Vagina (tissue), 2 donors: ENCODE measurements around the gene TMEM212.

Experiments used
- POLR2A ChIP-seq, 2 donors: fragments of 450-650 bp; IDR thresholded peaks; one replicate each; pipeline ENCODE4 v1.6.1; 2017; ENCODE audit warnings: antibody characterized with exemption in 2 of 2, mild to moderate bottlenecking in 2 of 2, moderate library complexity in 2 of 2
- POLR2AphosphoS5 ChIP-seq, 2 donors: sonication (generic); formaldehyde crosslinking; IDR thresholded peaks; one replicate each; pipeline ENCODE4 v1.9.0; 2017; ENCODE audit warnings: antibody characterized with exemption in 2 of 2, mild to moderate bottlenecking in 2 of 2, low read depth in 1 of 2; ENCODE audit not compliant: insufficient read depth in 1 of 2
- TF ChIP-seq, protein P1 (sequence below), 3 experiments: fragments of 450-650 bp in 2 of 3; fragments of 200-600 bp in 1 of 3; sonication (generic) in 1 of 3; IDR thresholded peaks; one replicate each; pipeline ENCODE4 v1.5.1; 2017 to 2019; ENCODE audit warnings: antibody characterized with exemption in 3 of 3, mild to moderate bottlenecking in 2 of 3, moderate library complexity in 2 of 3

DNA sequence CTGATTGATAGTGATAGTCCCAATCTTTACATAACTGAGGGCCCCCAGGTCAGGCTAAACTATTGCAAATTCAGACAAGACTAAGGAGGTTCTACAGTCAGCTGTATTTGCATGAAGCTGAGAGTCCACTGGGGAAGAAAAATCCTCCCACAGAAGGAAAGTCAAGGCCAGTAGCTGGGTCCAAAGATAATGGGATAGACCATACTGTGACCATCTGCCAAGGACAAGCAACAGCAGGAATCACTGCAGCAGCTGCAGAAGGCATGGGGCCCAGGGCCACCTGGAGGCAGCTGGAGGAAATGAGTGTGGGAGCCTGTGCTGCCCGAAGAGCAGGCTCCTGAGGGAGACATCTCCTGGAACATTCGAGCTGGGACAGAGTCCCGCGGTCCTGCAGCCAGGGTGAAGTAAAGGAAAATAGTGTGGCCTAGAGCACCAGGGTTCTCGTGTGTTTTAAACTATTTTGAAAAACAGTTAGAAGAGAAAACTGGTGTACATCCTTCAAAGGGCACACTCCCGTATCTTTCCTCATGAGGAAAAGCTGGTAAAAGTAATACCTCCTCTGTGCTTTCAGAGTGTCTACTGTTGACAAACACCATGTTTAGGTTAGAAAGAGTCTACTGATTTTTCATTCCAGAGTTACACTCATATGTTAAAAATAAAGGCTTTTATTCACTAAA, 13.2 kb upstream of the TMEM212 start:
- no peak for TF ChIP-seq POLR2A (IDR thresholded peaks at IDR 0.05)
- TF ChIP-seq, protein P1, sequence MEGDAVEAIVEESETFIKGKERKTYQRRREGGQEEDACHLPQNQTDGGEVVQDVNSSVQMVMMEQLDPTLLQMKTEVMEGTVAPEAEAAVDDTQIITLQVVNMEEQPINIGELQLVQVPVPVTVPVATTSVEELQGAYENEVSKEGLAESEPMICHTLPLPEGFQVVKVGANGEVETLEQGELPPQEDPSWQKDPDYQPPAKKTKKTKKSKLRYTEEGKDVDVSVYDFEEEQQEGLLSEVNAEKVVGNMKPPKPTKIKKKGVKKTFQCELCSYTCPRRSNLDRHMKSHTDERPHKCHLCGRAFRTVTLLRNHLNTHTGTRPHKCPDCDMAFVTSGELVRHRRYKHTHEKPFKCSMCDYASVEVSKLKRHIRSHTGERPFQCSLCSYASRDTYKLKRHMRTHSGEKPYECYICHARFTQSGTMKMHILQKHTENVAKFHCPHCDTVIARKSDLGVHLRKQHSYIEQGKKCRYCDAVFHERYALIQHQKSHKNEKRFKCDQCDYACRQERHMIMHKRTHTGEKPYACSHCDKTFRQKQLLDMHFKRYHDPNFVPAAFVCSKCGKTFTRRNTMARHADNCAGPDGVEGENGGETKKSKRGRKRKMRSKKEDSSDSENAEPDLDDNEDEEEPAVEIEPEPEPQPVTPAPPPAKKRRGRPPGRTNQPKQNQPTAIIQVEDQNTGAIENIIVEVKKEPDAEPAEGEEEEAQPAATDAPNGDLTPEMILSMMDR (IDR thresholded peaks at IDR 0.05) = peak; percentile 32 to 45 (median 43)
- peak; percentile 35 to 76 for TF ChIP-seq POLR2AphosphoS5 (IDR thresholded peaks at IDR 0.05; ENCODE audit: insufficient read depth in 1 of 2, low read depth in 1 of 2)
